GM15510 (cell line): ENCODE data around the gene AHRR.

ENCODE experiments used
- POLR2A ChIP-seq: IDR thresholded peaks from 3 replicates; pipeline ENCODE4 v1.6.1; 2011; ENCODE audit warnings: borderline replicate concordance; ENCODE audit not compliant: insufficient read length; ENCODE audit errors: extremely low read depth

AHRR gene

DNA sequence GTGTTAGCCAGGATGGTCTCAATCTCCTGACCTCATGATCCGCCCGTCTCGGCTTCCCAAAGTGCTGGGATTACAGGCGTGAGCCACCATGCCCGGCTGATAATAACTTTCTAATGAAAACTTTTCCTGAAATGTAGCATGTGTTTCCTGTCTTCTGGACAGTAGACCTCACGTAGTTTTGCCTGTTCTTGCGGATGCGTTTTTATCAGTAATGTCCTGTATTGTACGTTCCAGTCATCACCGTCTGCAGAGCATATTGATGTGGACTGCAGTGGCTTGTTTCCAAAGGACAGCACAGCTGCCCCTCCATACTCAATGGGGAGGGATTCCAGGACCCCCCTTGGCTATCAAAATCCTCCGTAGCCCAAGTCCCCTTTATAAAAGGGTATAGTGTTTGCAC lies 134.3 kb downstream of the AHRR start:
- no peak for TF ChIP-seq POLR2A

DNA sequence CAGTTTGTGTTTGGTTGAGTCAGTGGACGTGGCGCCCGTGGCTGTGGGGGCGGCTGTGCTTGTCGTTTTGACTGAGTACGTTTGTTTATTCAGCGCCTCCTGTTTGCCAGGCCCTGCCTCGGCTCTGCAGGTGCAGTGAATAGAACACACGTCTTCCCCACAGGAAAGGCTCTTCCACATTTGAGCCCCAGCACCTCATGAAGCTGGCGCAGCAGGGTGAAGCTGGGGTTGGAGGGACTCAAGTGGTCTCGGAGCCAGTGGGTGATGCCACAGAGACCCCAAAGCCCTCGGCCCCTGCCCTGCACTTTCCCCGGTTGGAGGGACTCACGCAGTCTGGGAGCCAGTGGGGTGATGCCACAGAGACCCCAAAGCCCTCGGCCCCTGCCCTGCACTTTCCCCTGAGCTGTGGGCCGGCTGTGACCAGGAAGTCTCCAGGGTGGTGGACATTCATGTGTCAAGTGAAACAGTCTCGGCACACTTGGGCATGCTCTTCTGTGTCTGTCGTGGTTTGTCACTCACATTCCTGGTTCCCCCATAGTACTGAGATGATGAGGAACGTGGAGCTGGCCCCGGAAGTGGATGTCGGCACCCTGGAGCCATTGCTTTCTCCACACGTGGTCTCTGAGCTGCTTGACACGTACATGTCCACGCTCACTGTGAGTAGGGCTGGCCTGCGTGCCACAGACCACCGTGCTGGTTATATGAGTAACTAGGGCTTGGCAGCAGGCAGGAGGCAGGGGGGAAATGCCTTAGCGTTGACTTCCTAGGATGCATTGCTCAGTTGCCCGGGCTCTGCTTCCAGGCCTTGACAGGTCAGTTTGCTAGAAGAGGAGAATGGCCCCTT lies 135.1 kb downstream of the AHRR start:
- no peak for TF ChIP-seq POLR2A

DNA sequence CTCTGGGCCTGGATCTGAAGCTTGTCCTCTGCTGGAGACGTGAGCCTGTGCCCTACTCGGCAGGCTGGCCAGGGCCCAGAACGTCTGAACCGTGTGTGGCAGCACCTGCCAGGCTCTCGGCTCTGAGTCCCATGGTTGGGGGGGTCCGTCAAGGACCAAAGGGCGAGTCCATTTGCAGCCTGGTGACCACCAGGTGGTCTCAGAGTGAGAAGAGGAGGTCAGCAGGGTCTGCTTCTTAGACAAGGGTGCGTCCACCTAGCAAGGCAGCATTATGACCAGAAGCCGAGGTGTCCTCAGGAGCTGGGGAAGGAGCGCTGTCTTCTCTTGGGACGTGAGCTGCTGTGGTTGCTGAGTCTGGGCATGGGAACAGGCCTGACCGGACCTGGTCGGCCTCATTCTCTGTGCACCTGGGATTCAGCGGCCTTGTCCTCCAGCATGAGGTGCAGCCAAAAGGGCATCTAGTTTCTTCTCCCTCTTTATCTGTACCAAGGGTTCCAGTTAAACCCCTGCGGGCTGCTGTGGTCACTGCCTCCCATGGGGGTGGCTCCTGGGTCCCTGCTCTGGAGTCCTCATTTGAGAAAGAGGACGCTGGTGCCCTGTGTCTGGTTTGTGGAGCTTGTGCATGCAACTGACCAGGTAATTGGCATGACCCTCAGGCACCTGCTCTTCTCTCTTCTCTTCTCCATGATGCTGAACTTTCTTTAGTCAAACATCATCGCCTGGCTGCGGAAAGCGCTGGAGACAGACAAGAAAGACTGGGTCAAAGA lies 135.9 kb downstream of the AHRR start:
- no peak for TF ChIP-seq POLR2A

DNA sequence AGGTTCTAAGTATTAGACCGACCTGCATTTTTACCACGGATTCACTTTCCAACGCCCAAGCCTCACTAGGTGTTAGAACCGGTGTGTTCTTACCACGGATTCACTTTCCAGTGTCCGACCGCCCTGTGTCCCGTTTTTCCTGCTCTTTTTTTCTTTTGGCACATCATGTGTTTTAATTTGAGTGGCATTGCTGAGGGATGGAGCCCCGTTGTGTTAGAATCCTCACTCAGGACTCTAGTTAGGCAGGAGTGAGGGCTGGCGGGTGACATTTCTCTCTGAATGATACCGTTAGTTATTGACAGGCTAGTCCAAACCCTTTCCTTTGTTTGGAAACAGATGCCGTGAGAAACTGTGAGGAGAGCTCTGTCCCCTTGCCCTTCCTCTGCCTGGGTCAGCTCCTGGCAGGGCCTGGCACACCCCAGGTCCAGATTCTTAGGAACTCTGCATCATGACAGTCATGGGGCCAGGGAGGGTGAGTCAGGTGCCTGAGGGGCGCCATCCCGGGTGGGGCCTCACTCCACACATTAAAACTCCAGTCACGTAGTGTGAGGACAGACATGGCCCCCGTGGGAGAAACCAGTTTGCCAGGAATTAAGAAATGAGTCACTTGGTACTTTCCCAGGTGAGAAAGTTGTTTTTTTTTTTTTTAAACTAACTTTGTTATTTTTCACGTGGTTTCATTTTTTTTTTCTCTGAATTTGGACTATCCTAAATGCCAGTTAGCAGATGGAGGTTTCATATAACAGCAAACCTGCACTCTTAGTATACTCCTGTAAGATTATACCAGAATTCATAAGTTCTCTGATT lies 137.2 kb downstream of the AHRR start:
- no peak for TF ChIP-seq POLR2A

DNA sequence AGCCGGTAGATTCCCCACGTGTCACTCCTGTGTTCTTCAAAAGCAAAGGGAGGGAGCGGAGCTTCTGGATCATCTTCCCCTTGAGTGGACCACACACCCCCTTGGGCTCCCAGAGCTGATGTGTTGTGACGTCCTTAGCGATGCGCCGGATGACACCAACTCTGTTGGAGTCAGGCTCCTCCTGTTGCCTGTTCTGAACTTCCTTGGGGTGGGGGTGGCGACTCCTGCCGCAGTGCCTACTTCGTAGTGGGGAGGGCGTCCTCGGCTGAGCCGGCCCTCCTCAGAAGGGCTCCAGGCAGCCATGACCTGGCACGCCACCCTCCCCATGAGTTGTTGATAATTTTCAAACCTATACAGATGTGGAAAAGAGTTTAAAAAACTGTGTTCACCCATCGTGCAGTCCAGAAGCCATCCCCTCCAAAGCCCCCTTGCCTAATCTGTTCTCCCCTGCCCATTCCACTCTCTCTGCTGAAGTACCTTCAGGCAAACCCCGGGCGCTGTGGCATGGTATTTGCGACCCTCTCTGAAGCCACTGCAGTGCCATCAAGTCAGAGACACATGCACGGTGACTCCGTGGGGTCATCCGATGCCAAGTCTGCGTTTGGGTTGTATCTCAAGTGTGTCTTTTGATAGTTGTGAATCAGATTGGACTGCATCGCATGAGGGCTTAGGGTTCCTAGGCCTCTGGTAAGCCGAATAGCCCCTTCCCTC lies 138.2 kb downstream of the AHRR start:
- no peak for TF ChIP-seq POLR2A

DNA sequence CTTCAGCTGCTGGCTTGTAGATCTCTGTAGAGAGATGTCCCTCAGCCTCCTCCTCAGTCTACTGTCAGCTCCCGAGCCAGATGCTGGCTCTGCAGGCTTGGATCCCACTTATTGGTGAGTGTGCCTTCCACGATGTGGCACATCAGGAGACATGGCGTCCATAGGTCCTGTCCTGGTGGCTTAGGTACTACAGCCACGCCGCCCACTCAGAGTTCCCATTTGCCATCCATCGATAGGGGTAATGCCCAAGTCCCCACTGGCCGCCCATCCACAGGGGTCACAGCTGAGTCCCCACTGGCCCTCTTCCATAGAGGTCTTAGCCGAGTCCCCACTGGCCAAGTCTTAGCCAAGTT lies 138.7 kb downstream of the AHRR start:
- no peak for TF ChIP-seq POLR2A

DNA sequence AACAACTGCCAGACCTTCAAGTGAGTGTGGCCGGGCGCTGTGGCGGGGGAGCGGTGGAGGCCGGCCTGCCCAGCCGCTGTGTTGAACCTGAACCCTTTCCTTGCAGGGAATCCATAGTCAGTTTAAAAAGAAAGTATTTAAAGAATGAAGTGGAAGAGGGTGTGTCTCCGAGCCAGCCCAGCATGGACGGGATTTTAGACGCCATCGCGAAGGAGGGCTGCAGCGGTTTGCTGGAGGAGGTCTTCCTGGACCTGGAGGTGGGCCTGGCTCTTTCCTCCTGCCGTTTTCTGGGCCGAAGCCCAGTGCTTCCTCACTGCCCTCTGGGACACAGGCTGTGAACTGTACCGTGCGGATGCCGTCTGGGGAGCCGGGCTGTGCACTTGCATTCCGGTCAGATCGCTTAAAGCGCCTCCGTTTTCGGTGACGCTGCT lies 140.6 kb downstream of the AHRR start:
- TF ChIP-seq POLR2A, result no peak

DNA sequence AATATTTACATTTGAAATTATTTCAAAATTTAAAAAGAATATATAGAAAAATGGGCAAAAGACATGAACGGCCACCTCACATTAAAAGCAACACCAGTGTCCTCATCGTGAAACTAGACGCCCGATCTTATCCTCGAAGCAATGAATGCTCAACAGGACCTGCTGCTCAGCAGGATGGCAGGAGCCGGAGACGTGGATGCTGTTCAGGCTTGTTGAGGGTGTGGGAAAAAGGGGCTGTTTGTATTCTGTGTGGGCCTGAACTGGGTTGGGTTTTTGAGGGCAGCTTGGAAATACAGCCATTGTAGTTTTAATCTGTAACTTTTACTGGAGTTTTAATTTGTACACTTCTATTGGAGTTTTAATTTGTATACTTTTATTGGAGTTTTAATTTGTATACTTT lies 141.8 kb downstream of the AHRR start:
- TF ChIP-seq POLR2A, result no peak

DNA sequence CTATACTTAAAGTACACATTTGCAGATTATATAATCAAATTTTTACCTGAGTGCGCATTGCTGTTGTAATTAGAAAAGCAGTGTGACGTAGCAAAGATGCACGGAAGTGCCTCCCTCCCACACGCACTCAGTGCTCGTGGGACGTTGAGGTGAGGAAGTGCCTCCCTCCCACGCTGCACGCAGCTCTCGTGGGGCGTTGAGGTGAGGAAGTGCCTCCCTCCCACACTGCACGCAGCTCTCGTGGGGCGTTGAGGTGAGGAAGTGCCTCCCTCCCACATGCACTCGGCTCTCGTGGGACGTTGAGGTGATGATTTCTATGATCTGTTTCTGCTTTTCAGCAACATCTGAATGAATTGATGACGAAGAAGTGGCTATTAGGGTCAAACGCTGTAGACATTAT lies 142.4 kb downstream of the AHRR start:
- TF ChIP-seq POLR2A, result no peak

DNA sequence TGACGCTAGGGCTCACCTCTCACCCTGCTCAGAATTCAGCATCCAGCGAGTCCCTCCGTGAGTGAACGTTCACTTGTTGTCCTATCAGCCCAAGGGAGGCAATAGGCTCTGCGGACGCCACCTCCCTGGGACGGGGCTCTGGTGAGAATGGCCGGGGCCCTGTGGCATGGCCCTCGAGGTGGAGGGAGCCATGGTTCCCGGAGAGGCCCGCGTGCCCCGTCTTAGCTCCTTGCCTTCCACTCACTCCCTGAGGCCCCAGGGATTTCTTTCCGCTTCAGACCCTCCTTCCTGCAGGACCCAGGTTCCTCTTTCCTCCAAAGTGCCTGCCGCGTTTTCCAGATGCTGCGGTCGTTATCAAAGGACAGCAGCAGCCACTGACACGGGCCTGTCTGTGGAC lies 142.9 kb downstream of the AHRR start:
- no peak for TF ChIP-seq POLR2A

DNA sequence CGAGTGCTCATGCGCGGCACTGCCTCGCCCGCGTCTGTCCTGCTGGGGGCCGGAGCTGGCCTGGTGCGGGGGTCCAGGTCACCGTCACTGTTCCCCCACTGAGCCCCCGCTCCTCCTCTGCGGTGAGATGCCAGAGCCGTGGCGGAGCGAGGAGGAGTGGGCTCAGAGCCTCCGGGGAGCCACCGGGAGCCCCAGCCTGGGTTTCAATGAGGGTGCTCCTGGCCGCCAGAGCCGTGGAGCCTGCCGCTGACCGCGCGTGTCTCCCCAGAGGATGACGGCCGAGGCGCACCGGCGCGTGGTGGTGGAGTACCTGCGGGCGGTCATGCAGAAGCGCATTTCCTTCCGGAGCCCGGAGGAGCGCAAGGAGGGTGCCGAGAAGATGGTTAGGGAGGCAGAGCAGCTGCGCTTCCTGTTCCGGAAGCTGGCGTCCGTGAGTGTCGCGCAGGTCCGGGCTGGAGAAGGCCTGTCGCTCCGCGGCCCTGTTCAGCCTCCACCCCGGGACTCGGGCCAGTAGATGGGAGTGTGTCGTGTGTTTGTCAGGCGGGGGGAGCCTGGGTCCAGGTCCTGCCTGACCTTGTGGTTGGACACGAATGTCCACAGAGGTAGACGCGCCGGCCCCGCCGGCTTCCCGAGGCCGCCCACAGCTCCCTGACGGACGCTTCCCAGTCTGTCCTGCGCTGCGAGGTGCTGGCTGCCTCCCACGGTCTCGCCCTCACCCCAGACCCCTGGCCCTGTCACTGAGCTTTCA lies 143.5 kb downstream of the AHRR start:
- no peak for TF ChIP-seq POLR2A

DNA sequence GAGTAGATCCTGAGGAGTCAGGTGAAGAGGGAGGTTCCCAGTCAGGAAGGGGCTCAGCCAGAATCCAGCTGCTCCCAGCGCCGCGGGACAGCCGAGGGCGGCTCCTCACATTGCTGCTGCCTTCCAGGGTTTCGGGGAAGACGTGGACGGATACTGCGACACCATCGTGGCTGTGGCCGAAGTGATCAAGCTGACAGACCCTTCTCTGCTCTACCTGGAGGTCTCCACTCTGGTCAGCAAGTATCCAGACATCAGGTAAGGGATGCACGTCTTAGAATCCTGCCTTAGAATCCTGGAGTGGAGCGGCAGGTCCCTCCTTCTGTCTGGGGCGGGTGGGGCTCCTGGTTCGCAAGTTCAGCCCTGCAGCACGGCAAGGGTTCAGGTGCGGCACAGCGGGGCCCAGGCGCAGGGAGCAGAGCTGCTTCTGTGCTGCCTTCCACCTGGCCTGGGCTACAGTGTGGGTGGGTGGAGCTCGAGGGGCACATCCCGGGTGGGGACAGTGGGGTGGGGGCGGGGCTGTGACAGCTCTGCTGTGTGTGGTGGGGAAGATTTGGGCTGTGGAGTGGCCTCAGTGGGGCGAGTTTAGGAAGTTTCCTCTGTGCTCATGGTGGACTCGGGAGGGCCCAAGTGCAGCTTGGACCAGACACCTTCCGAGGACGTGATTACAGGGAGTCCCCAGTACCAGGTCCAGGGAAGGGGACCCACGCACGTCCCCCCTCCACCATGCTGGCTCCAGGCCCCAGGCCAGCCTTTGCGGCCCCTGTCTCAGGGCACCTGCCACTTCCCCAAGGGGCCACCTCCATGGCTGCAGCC lies 144.3 kb downstream of the AHRR start:
- no peak for TF ChIP-seq POLR2A

DNA sequence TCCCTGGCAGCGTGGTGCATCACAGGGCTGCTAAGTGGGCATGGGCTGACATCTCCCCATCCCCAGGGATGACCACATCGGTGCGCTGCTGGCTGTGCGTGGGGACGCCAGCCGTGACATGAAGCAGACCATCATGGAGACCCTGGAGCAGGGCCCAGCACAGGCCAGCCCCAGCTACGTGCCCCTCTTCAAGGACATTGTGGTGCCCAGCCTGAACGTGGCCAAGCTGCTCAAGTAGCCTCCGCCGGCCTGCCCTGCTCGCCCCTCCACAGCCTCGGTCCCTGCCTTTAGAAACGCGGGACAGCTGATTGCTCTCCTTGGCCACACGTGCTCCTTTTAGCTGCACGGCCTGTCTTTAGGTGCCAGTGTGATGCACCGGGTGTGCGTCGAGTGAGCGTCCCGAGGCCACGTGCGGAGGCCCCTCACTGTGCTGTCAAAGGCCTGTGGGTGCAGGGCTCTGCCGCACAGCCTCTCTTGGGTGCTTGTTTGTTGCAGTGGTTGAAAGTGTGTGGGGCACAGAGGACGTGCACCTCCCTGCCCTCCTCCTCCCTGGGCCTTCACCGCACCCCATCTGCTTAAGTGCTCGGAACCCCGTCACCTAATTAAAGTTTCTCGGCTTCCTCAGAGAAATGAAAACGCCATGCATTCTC lies 145.3 kb downstream of the AHRR start:
- no peak for TF ChIP-seq POLR2A
